Suprapubic skin (tissue), 4 donors: ENCODE data around the gene FN3K. TPM values are rescaled to one million over a fixed set of nuclear protein-coding genes. Genes with fewer than 3 reads are reported as not detected.

Source experiments
- DNase-seq, 2 donors: peaks; one replicate each; pipeline ENCODE4 v3.0.0-alpha.2; 2019; ENCODE audit warnings: low spot score in 2 of 2
- H3K27ac ChIP-seq: fragments of 200-600 bp; sonication (generic); one replicate; pipeline ENCODE4 v1.5.1; 2019
- H3K27me3 ChIP-seq: fragments of 200-600 bp; sonication (generic); one replicate; pipeline ENCODE4 v1.5.1; 2019
- H3K36me3 ChIP-seq: fragments of 200-600 bp; sonication (generic); one replicate; pipeline ENCODE4 v1.5.1; 2019
- H3K4me1 ChIP-seq: fragments of 200-600 bp; sonication (generic); one replicate; pipeline ENCODE4 v1.5.1; 2019
- H3K4me3 ChIP-seq: fragments of 200-600 bp; sonication (generic); one replicate; pipeline ENCODE4 v1.5.1; 2019; ENCODE audit warnings: mild to moderate bottlenecking
- H3K9me3 ChIP-seq: fragments of 200-600 bp; sonication (generic); one replicate; pipeline ENCODE4 v1.5.1; 2019
- EP300 ChIP-seq: sonication (generic); formaldehyde crosslinking; IDR thresholded peaks from one replicate; pipeline ENCODE4 v1.6.1; 2017; ENCODE audit warnings: antibody characterized with exemption
- POLR2A ChIP-seq, 2 donors: fragments of 450-650 bp; IDR thresholded peaks; one replicate each; pipeline ENCODE4 v1.6.1; 2017; ENCODE audit warnings: antibody characterized with exemption in 2 of 2, mild to moderate bottlenecking in 2 of 2, moderate library complexity in 2 of 2
- POLR2AphosphoS5 ChIP-seq, 3 donors: sonication (generic); formaldehyde crosslinking; IDR thresholded peaks; one replicate each; pipeline ENCODE4 v1.6.1; 2017; ENCODE audit warnings: antibody characterized with exemption in 3 of 3
- WGBS: methylation state at CpG from one replicate; pipeline ENCODE4 v1.1.5; 2018; 5-methylcytosine and 5-hydroxymethylcytosine counted together
- total RNA-seq, 4 donors: library from RNA; depleted of rRNA; stranded (reverse); fragments of >200 nt; gene quantifications; one replicate each; pipeline ENCODE4 v1.1.0, GENCODE V29; 2016
- TF ChIP-seq, protein P1 (sequence below), 2 donors: fragments of 200-600 bp in 1 of 2; fragments of 450-650 bp in 1 of 2; sonication (generic) in 1 of 2; IDR thresholded peaks; one replicate each; pipeline ENCODE4 v1.5.1; 2016 to 2019; ENCODE audit warnings: antibody characterized with exemption in 2 of 2, mild to moderate bottlenecking in 1 of 2, moderate library complexity in 1 of 2

FN3K gene
- 10 to 100 TPM in 1 of 4 donors, 1 to 10 TPM in 3; 2.0 to 19.2 (median 4.2) TPM for total RNA-seq

DNA sequence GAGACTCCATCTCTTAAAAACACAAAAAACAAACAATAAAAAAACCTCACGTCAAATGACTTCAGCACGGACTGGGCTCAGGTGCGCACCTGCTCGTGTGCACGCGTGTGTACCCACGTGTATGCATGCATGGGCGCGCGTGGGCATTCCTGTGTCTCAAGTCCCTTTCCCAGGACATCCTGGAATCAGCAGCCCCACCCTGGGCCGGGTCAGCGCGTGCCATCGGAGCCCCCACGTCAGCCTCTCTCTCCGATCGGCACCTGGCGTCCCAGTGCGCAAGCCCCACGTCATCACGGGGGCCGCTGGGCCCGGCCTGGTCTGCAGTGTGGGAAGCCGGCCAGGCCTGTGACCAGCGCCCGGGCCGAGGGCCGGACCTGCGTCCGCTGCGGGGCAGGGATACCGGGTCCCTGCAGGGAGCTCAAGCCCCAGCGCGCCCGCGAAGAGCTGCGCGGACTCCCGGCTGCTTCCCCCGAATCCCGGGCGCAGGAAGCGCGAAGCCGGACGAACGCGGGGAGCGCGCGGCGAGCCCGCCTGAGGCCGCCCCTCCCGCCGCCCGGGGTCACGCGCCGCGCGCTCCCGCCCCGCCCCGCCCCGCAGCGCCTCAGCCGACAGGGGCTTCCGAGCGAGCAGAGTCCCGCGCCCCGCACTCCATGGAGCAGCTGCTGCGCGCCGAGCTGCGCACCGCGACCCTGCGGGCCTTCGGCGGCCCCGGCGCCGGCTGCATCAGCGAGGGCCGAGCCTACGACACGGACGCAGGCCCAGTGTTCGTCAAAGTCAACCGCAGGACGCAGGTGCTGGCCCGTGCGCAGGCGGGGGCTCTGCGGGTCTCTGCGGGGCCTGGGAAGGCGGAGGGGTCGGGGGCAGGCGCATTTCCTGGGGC, at the start of gene FN3K:
TSS of gene FN3K (plus strand) at position 629 of the 880 bp plus-strand sequence. CDS start at position 651, 22 bp downstream.
- Histone ChIP-seq H3K36me3 (peaks cover 10% of the 10 kb centered on the region), H3K4me1 (peaks cover 17% of the 10 kb centered on the region), H3K9me3 (no peaks in the 10 kb centered on the region), H3K27me3 (no peaks in the 10 kb centered on the region), H3K27ac (peak within 1 kb of the TSS; percentile 69), H3K4me3 (peak within 1 kb of the TSS; percentile 74)
- WGBS: 16% methylated on average over 10 of the region's 101 CpGs
- DNase-seq: peak; percentile 78 to 87
- TF ChIP-seq EP300: peak; percentile 71
- no peak for TF ChIP-seq POLR2A (IDR thresholded peaks at IDR 0.05)

DNA sequence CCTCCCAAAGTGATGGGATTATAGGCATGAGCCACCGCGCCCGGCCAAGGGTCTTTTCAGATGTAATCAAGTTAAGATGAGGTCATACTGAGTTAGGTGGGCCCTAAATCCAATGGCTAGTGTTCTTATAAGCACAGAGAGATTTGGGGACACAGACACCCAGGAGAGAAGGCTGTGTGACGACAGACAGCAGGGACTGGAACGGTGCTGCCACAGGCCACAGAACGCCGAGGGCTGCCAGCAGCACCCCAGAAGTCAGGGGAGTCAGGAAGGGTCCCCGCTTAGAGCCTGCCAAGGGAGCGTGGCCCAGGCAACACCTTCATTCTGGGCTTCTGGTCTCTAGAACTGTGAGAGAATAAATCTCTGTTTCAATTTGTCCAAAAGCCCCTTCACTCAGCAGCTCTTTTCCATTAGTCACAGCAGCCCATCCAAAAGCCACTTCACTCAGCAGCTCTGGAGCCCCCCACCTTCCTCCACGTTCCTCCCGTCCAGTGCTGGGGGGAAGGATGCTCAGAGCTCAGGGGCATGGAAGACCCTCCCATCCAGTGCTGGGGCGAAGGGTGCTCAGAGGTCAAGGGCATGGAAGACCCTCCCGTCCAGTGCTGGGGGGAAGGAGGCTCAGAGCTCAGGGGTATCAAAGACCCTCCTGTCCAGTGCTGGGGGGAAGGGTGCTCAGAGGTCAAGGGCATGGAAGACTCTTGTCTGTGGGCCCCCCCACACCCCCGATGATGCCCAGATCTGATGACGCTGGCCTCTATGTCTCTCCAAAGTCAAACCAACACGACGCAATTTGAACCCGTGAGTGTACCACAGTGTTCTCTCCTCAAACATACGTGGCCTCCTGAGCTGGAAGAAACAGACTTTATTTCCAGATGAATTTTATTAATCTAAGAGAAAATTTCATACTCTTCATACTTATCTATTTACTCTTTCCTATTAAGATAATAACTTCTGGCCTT, 48.8 kb upstream of the FN3K start:
- no peaks in the 10 kb centered on the region for H3K36me3 ChIP-seq
- H3K27ac ChIP-seq: peak overlapping the region; percentile 50
- peak in 1 of 2 donors; percentile 45 for DNase-seq
- no peak for TF ChIP-seq POLR2A (IDR thresholded peaks at IDR 0.05)
- H3K9me3 ChIP-seq: peaks cover 5% of the 10 kb centered on the region
- no peaks in the 10 kb centered on the region for H3K27me3 ChIP-seq
- WGBS: 92% methylated on average over 18 of the region's 19 CpGs
- no peak overlapping the region for H3K4me3 ChIP-seq
- peaks cover 10% of the 10 kb centered on the region for H3K4me1 ChIP-seq

DNA sequence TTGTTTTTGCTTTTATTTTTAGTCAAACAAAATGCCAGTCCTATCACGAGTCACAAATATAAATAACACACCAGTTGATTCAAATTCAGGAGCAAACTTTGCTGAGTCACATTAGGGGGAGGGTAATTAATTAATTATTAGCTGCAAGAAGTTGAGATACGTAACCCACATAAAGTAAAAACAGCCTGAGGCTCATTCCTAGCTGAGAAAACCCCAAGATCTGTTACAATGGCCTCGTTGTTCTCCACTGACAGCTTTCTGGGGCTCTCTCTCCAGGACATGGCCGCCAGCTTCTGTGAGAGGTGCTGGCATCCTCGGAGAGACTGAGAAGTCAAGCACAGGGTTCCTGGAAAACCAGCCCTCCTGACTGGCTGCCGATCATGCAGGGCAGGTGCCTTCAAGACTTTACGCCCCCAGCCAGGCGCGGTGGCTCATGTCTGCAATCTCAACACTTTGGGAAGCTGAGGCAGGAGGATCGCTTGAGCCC, 48.0 kb upstream of the FN3K start:
- Histone ChIP-seq H3K9me3 (no peaks in the 10 kb centered on the region), H3K36me3 (no peaks in the 10 kb centered on the region), H3K4me3 (no peak overlapping the region), H3K27ac (peak overlapping the region; percentile 50), H3K4me1 (peaks cover 10% of the 10 kb centered on the region), H3K27me3 (no peaks in the 10 kb centered on the region)
- TF ChIP-seq POLR2AphosphoS5 (IDR thresholded peaks at IDR 0.05): no peak
- no peak for TF ChIP-seq EP300
- TF ChIP-seq POLR2A (IDR thresholded peaks at IDR 0.05): no peak
- TF ChIP-seq, protein P1, sequence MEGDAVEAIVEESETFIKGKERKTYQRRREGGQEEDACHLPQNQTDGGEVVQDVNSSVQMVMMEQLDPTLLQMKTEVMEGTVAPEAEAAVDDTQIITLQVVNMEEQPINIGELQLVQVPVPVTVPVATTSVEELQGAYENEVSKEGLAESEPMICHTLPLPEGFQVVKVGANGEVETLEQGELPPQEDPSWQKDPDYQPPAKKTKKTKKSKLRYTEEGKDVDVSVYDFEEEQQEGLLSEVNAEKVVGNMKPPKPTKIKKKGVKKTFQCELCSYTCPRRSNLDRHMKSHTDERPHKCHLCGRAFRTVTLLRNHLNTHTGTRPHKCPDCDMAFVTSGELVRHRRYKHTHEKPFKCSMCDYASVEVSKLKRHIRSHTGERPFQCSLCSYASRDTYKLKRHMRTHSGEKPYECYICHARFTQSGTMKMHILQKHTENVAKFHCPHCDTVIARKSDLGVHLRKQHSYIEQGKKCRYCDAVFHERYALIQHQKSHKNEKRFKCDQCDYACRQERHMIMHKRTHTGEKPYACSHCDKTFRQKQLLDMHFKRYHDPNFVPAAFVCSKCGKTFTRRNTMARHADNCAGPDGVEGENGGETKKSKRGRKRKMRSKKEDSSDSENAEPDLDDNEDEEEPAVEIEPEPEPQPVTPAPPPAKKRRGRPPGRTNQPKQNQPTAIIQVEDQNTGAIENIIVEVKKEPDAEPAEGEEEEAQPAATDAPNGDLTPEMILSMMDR (IDR thresholded peaks at IDR 0.05): no peak
- peak in 1 of 2 donors; percentile 49 for DNase-seq
- WGBS: 44% methylated on average over 6 of the region's 10 CpGs

DNA sequence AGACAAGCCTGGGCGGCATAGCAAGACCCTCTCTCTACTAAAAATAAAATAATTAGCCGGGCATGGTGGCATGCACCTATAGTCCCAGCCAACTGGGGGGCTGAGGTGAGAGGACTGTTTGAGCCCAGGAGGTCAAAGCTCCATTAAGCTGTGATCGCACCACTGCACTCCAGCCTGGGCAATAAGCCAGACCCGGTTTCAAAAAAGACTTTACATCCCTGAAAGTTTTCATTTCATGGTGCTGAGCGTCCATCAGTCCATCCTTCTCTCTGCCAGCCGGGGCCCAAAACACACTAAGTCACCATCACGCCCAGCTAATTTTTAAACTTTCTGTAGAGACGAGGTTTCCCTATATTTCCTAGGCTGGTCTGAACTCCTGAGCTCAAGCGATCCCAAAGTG, 47.5 kb upstream of the FN3K start:
- H3K36me3 ChIP-seq: no peaks in the 10 kb centered on the region

DNA sequence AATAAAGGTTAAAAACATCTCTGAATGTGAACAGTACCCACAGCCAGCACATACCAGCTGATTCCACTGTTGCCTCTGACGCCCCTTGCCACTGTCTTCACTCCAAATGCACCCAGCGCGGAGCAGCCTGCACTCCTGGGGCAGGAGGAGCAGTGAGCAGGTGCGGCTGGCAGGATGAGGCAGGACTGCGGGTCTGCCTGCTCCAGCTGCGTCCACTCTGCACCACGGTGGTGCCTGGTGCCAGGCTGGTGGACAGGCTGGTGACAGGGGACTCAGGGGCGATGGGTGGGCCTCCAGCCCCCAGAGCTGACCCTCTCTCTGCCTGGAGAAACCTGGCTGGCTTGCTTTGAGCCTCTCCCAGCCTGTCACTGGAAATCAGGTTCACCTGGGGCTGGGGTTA, 46.3 kb upstream of the FN3K start:
- 86% methylated on average over 6 of the region's 8 CpGs for WGBS
- no peak overlapping the region for H3K4me3 ChIP-seq
- TF ChIP-seq EP300 (no peak), POLR2AphosphoS5 (IDR thresholded peaks at IDR 0.05) (no peak), POLR2A (IDR thresholded peaks at IDR 0.05) (no peak)
- TF ChIP-seq, protein P1 (IDR thresholded peaks at IDR 0.05): no peak
- H3K27ac ChIP-seq: no peak overlapping the region
- no peaks in the 10 kb centered on the region for H3K36me3 ChIP-seq
- H3K4me1 ChIP-seq: peaks cover 10% of the 10 kb centered on the region
- DNase-seq: no peak
- no peaks in the 10 kb centered on the region for H3K9me3 ChIP-seq
- H3K27me3 ChIP-seq: no peaks in the 10 kb centered on the region

More for the DNA sequence above, 47.5 kb upstream of the FN3K start:
- Histone ChIP-seq H3K27me3 (no peaks in the 10 kb centered on the region), H3K9me3 (no peaks in the 10 kb centered on the region), H3K4me3 (no peak overlapping the region), H3K27ac (peak overlapping the region; percentile 42), H3K4me1 (peaks cover 10% of the 10 kb centered on the region)
- TF ChIP-seq, protein P1 (IDR thresholded peaks at IDR 0.05): no peak
- 80% methylated on average over 8 of the region's 9 CpGs for WGBS
- DNase-seq: no peak
